Subcutaneous abdominal adipose tissue (tissue), 5 donors: Measurements from ENCODE around the gene IKZF3.
"Not testable (repeated sequence)": the region's sequence is repeated elsewhere in the genome, so short reads cannot be mapped to it uniquely, and the experiment has no call there.

Experiments
- H3K27ac ChIP-seq: one replicate; pipeline ENCODE4 v1.7.0; 2013; ENCODE audit warnings: low read depth, mild to moderate bottlenecking, inconsistent platforms, low read length, moderate library complexity
- H3K27me3 ChIP-seq, 5 donors: one replicate each; pipeline ENCODE4 v1.7.0; 2013; ENCODE audit warnings: low read length in 5 of 5, inconsistent platforms in 1 of 5; ENCODE audit not compliant: control insufficient read depth in 5 of 5, insufficient read depth in 4 of 5
- H3K36me3 ChIP-seq, 5 donors: one replicate each; pipeline ENCODE4 v1.7.0; 2013; ENCODE audit warnings: low read length in 5 of 5; ENCODE audit not compliant: control insufficient read depth in 5 of 5, insufficient read depth in 5 of 5
- H3K4me1 ChIP-seq, 5 donors: one replicate each; pipeline ENCODE4 v1.7.0; 2013; ENCODE audit warnings: low read length in 5 of 5, mild to moderate bottlenecking in 3 of 5, moderate library complexity in 1 of 5; ENCODE audit not compliant: control insufficient read depth in 5 of 5, insufficient read depth in 5 of 5
- H3K4me3 ChIP-seq, 5 donors: one replicate each; pipeline ENCODE4 v1.7.0; 2013; ENCODE audit warnings: low read length in 5 of 5, low read depth in 1 of 5
- H3K9ac ChIP-seq, 5 donors: one replicate each; pipeline ENCODE4 v1.7.0; 2013; ENCODE audit warnings: low read length in 5 of 5, mild to moderate bottlenecking in 4 of 5, moderate library complexity in 3 of 5
- H3K9me3 ChIP-seq, 5 donors: one replicate each; pipeline ENCODE4 v1.7.0; 2013; ENCODE audit warnings: low read length in 5 of 5; ENCODE audit not compliant: control insufficient read depth in 5 of 5
- donor health status: healthy.
- donor health status: healthy.
- donor health status: healthy.
- donor health status: healthy.
- donor health status: healthy.

Gene IKZF3

GRCh38 chr17:39887078-39887477 lies 23.0 kb upstream of the IKZF3 start:
- H3K4me1 ChIP-seq, result no peaks in the 10 kb centered on the region

GRCh38 chr17:39886102-39886501 lies 22.0 kb upstream of the IKZF3 start:
- H3K4me1 ChIP-seq, H3K27me3 ChIP-seq, H3K36me3 ChIP-seq, H3K4me3 ChIP-seq, H3K9me3 ChIP-seq, H3K27ac ChIP-seq, H3K9ac ChIP-seq: not testable (repeated sequence)

More at GRCh38 chr17:39887078-39887477, 23.0 kb upstream of the IKZF3 start:
- H3K4me3 ChIP-seq, result no peak overlapping the region
- H3K9ac ChIP-seq, result no peak overlapping the region
- H3K9me3 ChIP-seq, result peaks cover 0 to 4% (median 2%) of the 10 kb centered on the region in 5 donors
- H3K27me3 ChIP-seq, result peaks cover 0 to 9% (median 0%) of the 10 kb centered on the region in 5 donors
- no peaks in the 10 kb centered on the region for H3K36me3 ChIP-seq
- no peak overlapping the region for H3K27ac ChIP-seq

GRCh38 chr17:39872751-39873150 lies 8.6 kb upstream of the IKZF3 start:
- Histone ChIP-seq H3K36me3 (no peaks in the 10 kb centered on the region), H3K9me3 (peaks cover 0 to 10% (median 5%) of the 10 kb centered on the region in 5 donors), H3K27me3 (peaks cover 10 to 17% (median 16%) of the 10 kb centered on the region in 5 donors), H3K9ac (no peak overlapping the region), H3K27ac (no peak overlapping the region), H3K4me3 (no peak overlapping the region), H3K4me1 (peaks cover 0 to 5% (median 3%) of the 10 kb centered on the region in 5 donors)

GRCh38 chr17:39871801-39872200 lies 7.7 kb upstream of the IKZF3 start:
- peaks cover 16 to 22% (median 17%) of the 10 kb centered on the region in 5 donors for H3K27me3 ChIP-seq
- H3K9me3 ChIP-seq, result peaks cover 0 to 12% (median 6%) of the 10 kb centered on the region in 5 donors
- peaks cover 0 to 5% (median 3%) of the 10 kb centered on the region in 5 donors for H3K4me1 ChIP-seq
- H3K36me3 ChIP-seq, result no peaks in the 10 kb centered on the region
- H3K27ac ChIP-seq, result no peak overlapping the region
- H3K9ac ChIP-seq, result no peak overlapping the region
- no peak overlapping the region for H3K4me3 ChIP-seq

GRCh38 chr17:39870776-39871175 lies 6.7 kb upstream of the IKZF3 start:
- no peak overlapping the region for H3K4me3 ChIP-seq
- H3K4me1 ChIP-seq, result peaks cover 0 to 5% (median 3%) of the 10 kb centered on the region in 5 donors
- H3K27ac ChIP-seq, result no peak overlapping the region
- H3K9ac ChIP-seq, result no peak overlapping the region
- H3K9me3 ChIP-seq, result peaks cover 0 to 12% (median 6%) of the 10 kb centered on the region in 5 donors
- peaks cover 16 to 28% (median 19%) of the 10 kb centered on the region in 5 donors for H3K27me3 ChIP-seq
- no peaks in the 10 kb centered on the region for H3K36me3 ChIP-seq

GRCh38 chr17:39868554-39868942 lies 4.4 kb upstream of the IKZF3 start:
- Histone ChIP-seq H3K9me3 (peaks cover 0 to 12% (median 6%) of the 10 kb centered on the region in 5 donors), H3K4me3 (no peak overlapping the region), H3K9ac (no peak overlapping the region), H3K36me3 (no peaks in the 10 kb centered on the region), H3K27ac (no peak overlapping the region), H3K27me3 (peaks cover 19 to 41% (median 25%) of the 10 kb centered on the region in 5 donors), H3K4me1 (peaks cover 0 to 13% (median 11%) of the 10 kb centered on the region in 5 donors)

GRCh38 chr17:39867880-39868553 lies 3.9 kb upstream of the IKZF3 start, which contains the start of gene ZPBP2:
Gene ZPBP2, plus strand, starts transcription at chr17:39868202. Its CDS starts 153 bp downstream, at chr17:39868355.
- peaks cover 0 to 14% (median 12%) of the 10 kb centered on the region in 5 donors for H3K4me1 ChIP-seq
- H3K9ac ChIP-seq, result no peak within 1 kb of the TSS
- no peaks in the 10 kb centered on the region for H3K36me3 ChIP-seq
- peaks cover 23 to 46% (median 27%) of the 10 kb centered on the region in 5 donors for H3K27me3 ChIP-seq
- no peak within 1 kb of the TSS for H3K27ac ChIP-seq
- peak within 1 kb of the TSS in 2 of 5 donors; percentile 2 to 11 for H3K4me3 ChIP-seq
- H3K9me3 ChIP-seq, result peaks cover 0 to 12% (median 6%) of the 10 kb centered on the region in 5 donors

- peaks cover 0 to 14% (median 12%) of the 10 kb centered on the region in 5 donors for H3K4me1 ChIP-seq
- H3K4me3 ChIP-seq, result peak overlapping the region in 2 of 5 donors; percentile 2 to 11
- H3K9ac ChIP-seq, result no peak overlapping the region
- peaks cover 24 to 46% (median 27%) of the 10 kb centered on the region in 5 donors for H3K27me3 ChIP-seq
- no peaks in the 10 kb centered on the region for H3K36me3 ChIP-seq
- peaks cover 0 to 12% (median 6%) of the 10 kb centered on the region in 5 donors for H3K9me3 ChIP-seq
- H3K27ac ChIP-seq, result no peak overlapping the region
Measured at GRCh38 chr17:39867084-39867879, 3.2 kb upstream of the IKZF3 start.

GRCh38 chr17:39866013-39866730 lies 2.1 kb upstream of the IKZF3 start:
- no peak overlapping the region for H3K27ac ChIP-seq

More at GRCh38 chr17:39866013-39866730, 2.1 kb upstream of the IKZF3 start:
- peaks cover 0 to 14% (median 12%) of the 10 kb centered on the region in 5 donors for H3K4me1 ChIP-seq
- no peak overlapping the region for H3K4me3 ChIP-seq
- H3K9ac ChIP-seq, result no peak overlapping the region
- H3K27me3 ChIP-seq, result peaks cover 27 to 51% (median 34%) of the 10 kb centered on the region in 5 donors
- no peaks in the 10 kb centered on the region for H3K36me3 ChIP-seq
- peaks cover 0 to 12% (median 6%) of the 10 kb centered on the region in 5 donors for H3K9me3 ChIP-seq
